B cell (primary cell): Measurements from ENCODE around the gene PCDHA8.

Source experiments
- CTCF ChIP-seq: fragments of 200-600 bp; IDR thresholded peaks from one replicate; pipeline ENCODE4 v1.8.0; 2022; ENCODE audit warnings: antibody characterized with exemption, mild to moderate bottlenecking
- EZH2 ChIP-seq: IDR thresholded peaks from 2 replicates; pipeline ENCODE4 v1.6.1; 2012; ENCODE audit warnings: borderline replicate concordance, low read depth, mild to moderate bottlenecking, moderate library complexity, low read length; ENCODE audit not compliant: insufficient read depth, poor library complexity, severe bottlenecking

- TF ChIP-seq CTCF (no peak), EZH2 (no peak)
Measured at GRCh38 chr5:140835622-140836510, 5.1 kb upstream of the PCDHA8 start.
